Heart left ventricle (tissue), 13 donors: ENCODE measurements around the gene SLC7A14.

Source experiments
- CTCF ChIP-seq, 12 donors: fragments of 200-600 bp; sonication (generic) in 4 of 12; IDR thresholded peaks; one replicate each; pipeline versions ENCODE4 v1.5.0 to v1.8.0; 2018 to 2022; ENCODE audit warnings: antibody characterized with exemption in 12 of 12, mild to moderate bottlenecking in 5 of 12
- POLR2A ChIP-seq, 2 donors: fragments of 450-650 bp; IDR thresholded peaks; one replicate each; pipeline ENCODE4 v1.6.1; 2017; ENCODE audit warnings: antibody characterized with exemption in 2 of 2, mild to moderate bottlenecking in 2 of 2, moderate library complexity in 2 of 2
- donor health status: ischemic (EF 13 %, LVEDD 7.1; RV severe dilation, severe dysfunction).
- donor health status: DM: no; HTN: yes; CAD: no.
- donor health status: DM: no; HTN: no; CAD: no.
- donor health status: ischemic (EF 25% LVEDD 6.9; RV normal size, moderate dysfunction).
- donor health status: ischemic (EF 25% LVEDD 5.7; RV mildly dilated, moderate dysfunction).
- donor health status: ischemic (EF 35%, LVEDD 5.7; RV mildly dilated, moderate dysfunction).
- donor health status: nonischemic (EF 11% LVEDD 7.7; RV severe dilation, severe dysfunction).
- donor health status: DM: yes; HTN: yes; CAD: no.
- donor health status: PGD.
- donor health status: ischemic (EF 29% LVEDD 5.4; RV normal size, mild dysfunction).
- donor health status: nonischemic (EF 23%, LVEDD 6.1; RV moderate dilation, normal function).

DNA sequence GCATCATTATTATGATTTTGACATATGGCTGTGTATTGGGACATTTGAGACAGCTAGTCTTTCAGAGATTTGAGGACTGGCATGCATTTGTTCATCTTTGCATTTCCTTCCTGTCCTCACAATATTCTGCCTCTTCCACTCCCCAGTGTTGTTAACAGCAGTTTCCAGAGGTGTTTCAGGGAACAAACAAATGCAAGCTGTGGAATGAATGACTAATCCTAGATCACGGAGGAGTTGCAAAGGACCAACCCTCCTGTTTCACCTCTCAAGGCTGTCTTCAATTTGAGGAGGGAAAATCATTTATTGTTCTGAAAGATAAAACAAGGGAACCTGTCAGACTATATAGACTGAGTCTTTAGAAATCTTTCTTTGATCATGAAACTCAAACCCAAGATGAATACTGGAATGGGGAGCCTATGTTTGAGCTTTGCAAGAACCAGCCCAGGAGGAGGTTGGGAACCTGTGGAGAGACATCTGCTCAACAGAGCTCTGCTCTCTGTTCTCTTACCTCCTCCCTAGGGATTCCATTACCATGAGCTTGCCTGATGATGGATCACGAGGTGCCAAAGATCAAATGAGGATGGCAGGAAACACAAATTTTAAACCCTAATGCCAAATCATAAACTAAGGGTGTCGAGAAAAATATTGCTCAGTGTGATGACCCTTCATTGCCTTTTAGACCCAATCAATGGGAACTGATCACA, 68.5 kb downstream of the SLC7A14 start:
- TF ChIP-seq CTCF (IDR thresholded peaks at IDR 0.05) = no peak
- TF ChIP-seq POLR2A (IDR thresholded peaks at IDR 0.05) = no peak
